B cell (primary cell): ENCODE results near the gene ADCY2. TPM values are rescaled to one million over a fixed set of nuclear protein-coding genes. Genes with fewer than 3 reads are reported as not detected.

Experiments used
- ATAC-seq: fragments of 200-7000 bp; cut with Tn5 transposase; one replicate; pipeline ENCODE4 v1.10.0; 2021; ENCODE audit warnings: low read depth, mild to moderate bottlenecking, moderate number of reproducible peaks, moderate library complexity
- CTCF ChIA-PET: fragments of 350-600 bp; sonication (Branson Sonifier 250); formaldehyde crosslinking; loops from one replicate; lab custom pipeline; 2021; ENCODE audit warnings: antibody characterized with exemption, inconsistent platforms; lab: Charles Lee
- POLR2A ChIA-PET: fragments of 350-600 bp; sonication (Branson Sonifier 250); formaldehyde crosslinking; loops from one replicate; lab custom pipeline; 2021; ENCODE audit warnings: antibody characterized with exemption; lab: Charles Lee
- DNase-seq: peaks from one replicate; pipeline ENCODE4 v3.0.0; 2013
- H2AFZ ChIP-seq: 2 replicates; pipeline ENCODE4 v1.6.1; 2012; ENCODE audit warnings: mild to moderate bottlenecking, low read depth, low read length; ENCODE audit not compliant: insufficient read depth, poor library complexity, severe bottlenecking
- H3K27ac ChIP-seq, 2 donors: 1 replicate in 1 of 2; 2 replicates in 1 of 2; pipeline ENCODE4 v1.5.1; 2012 to 2013; ENCODE audit warnings: low read length in 2 of 2, mild to moderate bottlenecking in 2 of 2, moderate library complexity in 1 of 2
- H3K27me3 ChIP-seq, 4 experiments: fragments of 200-600 bp in 1 of 4; sonication (generic) in 1 of 4; replicated peaks in 1 of 4; 1 replicate in 2 of 4; 2 replicates in 2 of 4; pipeline versions ENCODE4 v1.6.1 to v1.7.0; 2013 to 2016; ENCODE audit warnings: low read length in 3 of 4, mild to moderate bottlenecking in 2 of 4, mixed read lengths in 1 of 4, moderate library complexity in 1 of 4; ENCODE audit not compliant: insufficient read depth in 4 of 4, control insufficient read depth in 3 of 4; ENCODE audit errors: control extremely low read depth in 1 of 4
- H3K36me3 ChIP-seq, 2 experiments: replicated peaks in 1 of 2; 1 replicate in 1 of 2; 2 replicates in 1 of 2; pipeline versions ENCODE4 v1.6.1 to v1.7.1; 2013; ENCODE audit warnings: low read length in 1 of 2; ENCODE audit not compliant: insufficient read depth in 2 of 2, control insufficient read depth in 1 of 2; ENCODE audit errors: control extremely low read depth in 1 of 2, extremely low read depth in 1 of 2
- H3K4me1 ChIP-seq, 2 donors: fragments of 200-600 bp in 1 of 2; sonication (generic) in 1 of 2; 1 replicate in 1 of 2; 2 replicates in 1 of 2; pipeline versions ENCODE4 v1.5.1 to v1.6.1; 2013 to 2017; ENCODE audit warnings: low read length in 2 of 2; ENCODE audit not compliant: control insufficient read depth in 2 of 2, insufficient read depth in 2 of 2
- H3K4me2 ChIP-seq: replicated peaks from 2 replicates; pipeline ENCODE3; 2012; ENCODE audit warnings: mild to moderate bottlenecking, low read depth, low read length; ENCODE audit not compliant: poor library complexity, severe bottlenecking
- H3K4me3 ChIP-seq, 5 experiments: fragments of 200-600 bp in 1 of 5; sonication (generic) in 1 of 5; 1 replicate in 3 of 5; 2 replicates in 2 of 5; pipeline versions ENCODE4 v1.5.1 to v1.7.0; 2011 to 2016; ENCODE audit warnings: low read length in 4 of 5, mild to moderate bottlenecking in 4 of 5, low read depth in 2 of 5, control low read depth in 1 of 5, moderate library complexity in 1 of 5; ENCODE audit not compliant: insufficient read depth in 1 of 5; ENCODE audit errors: control extremely low read depth in 1 of 5, extremely low read depth in 1 of 5
- H3K79me2 ChIP-seq: fragments of 200-600 bp; sonication (generic); one replicate; pipeline ENCODE4 v1.6.0; 2016; ENCODE audit warnings: low read length; ENCODE audit not compliant: control insufficient read depth, insufficient read depth
- H3K9ac ChIP-seq: fragments of 200-600 bp; sonication (generic); 2 replicates; pipeline ENCODE4 v1.6.1; 2017; ENCODE audit warnings: mild to moderate bottlenecking, low read length, moderate library complexity
- H3K9me3 ChIP-seq, 3 donors: one replicate each; pipeline versions ENCODE4 v1.6.1 to v1.7.1; 2013; ENCODE audit warnings: low read length in 2 of 3; ENCODE audit not compliant: control insufficient read depth in 2 of 3, insufficient read depth in 1 of 3; ENCODE audit errors: control extremely low read depth in 1 of 3
- H4K20me1 ChIP-seq: 2 replicates; pipeline ENCODE4 v1.6.0; 2012; ENCODE audit warnings: mild to moderate bottlenecking, low read length; ENCODE audit not compliant: insufficient read depth, control insufficient read depth, poor library complexity, severe bottlenecking
- H3K27ac Mint-ChIP-seq: one replicate; pipeline ENCODE4 v1.8.0; 2021; ENCODE audit warnings: mixed read lengths
- H3K27me3 Mint-ChIP-seq: one replicate; pipeline ENCODE4 v1.8.0; 2021; ENCODE audit warnings: mixed read lengths
- H3K4me1 Mint-ChIP-seq: one replicate; pipeline ENCODE4 v1.8.0; 2021; ENCODE audit warnings: mixed read lengths
- H3K4me3 Mint-ChIP-seq: one replicate; pipeline ENCODE4 v1.8.0; 2021; ENCODE audit warnings: mixed read lengths
- H3K9me3 Mint-ChIP-seq: one replicate; pipeline ENCODE4 v1.8.0; 2022; ENCODE audit warnings: mixed read lengths; ENCODE audit not compliant: insufficient read depth
- EZH2 ChIP-seq: IDR thresholded peaks from 2 replicates; pipeline ENCODE4 v1.6.1; 2012; ENCODE audit warnings: borderline replicate concordance, low read depth, mild to moderate bottlenecking, moderate library complexity, low read length; ENCODE audit not compliant: insufficient read depth, poor library complexity, severe bottlenecking
- WGBS: methylation state at CpG from one replicate; pipeline ENCODE4 v1.1.5; 2013; ENCODE audit warnings: missing lambda C conversion rate; ENCODE audit not compliant: insufficient coverage; 5-methylcytosine and 5-hydroxymethylcytosine counted together
- intact Hi-C: fragments of 100-400 bp; cut with micrococcal nuclease; formaldehyde crosslinking; loops from one replicate; pipeline ENCODE4 v1.10.0; 2022
- polyA plus RNA-seq: library from polyadenylated mRNA; depleted of rRNA; stranded (reverse); fragments of >200 nt; gene quantifications from 2 replicates; pipeline ENCODE4 v1.2.3, GENCODE V29; 2012
- total RNA-seq, 2 donors: library from RNA; stranded (reverse); fragments of 120-200 nt in 1 of 2; gene quantifications; 1 replicate in 1 of 2; 2 replicates in 1 of 2; pipeline versions ENCODE4 v1.2.3 to v1.2.4, GENCODE V29; 2013 to 2022
- TF ChIP-seq, protein P1 (sequence below): fragments of 200-600 bp; IDR thresholded peaks from one replicate; pipeline ENCODE4 v1.8.0; 2022; ENCODE audit warnings: antibody characterized with exemption, mild to moderate bottlenecking

The ADCY2 gene
- total and polyA plus RNA-seq, 2 donors (not counting 1 experiment from before 2014, with no cell fraction given): not detected

DNA sequence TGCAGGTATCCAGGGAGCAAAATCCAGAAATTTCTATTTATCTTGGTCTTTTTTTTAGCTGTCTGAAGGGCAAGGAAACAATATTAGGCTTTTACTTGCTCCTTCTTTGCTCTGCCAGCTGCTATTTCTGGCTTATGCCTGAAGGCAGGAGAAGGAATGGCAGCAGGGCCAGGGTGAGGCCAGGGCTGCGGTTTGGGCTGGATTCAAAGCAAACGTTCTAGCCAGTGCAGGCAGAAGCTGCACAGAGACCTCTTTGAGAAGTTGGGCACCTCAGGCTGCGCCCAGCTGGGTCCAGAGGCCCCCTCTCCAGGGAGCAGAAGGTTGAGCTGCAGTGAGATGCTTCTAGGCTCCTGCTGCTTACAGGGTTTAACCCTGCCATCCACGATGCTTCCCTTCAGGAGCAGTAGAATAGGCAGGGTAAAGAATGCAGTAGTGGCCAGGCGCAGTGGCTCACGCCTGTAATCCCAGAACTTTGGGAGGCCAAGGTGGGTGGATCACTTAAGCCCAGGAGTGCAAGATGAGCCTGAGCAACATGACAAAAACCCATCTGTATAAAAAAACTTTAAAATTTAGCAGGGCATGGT, 201.2 kb downstream of the ADCY2 start:
- Mint-ChIP-seq H3K9me3 (no peaks in the 10 kb centered on the region), H3K27me3 (no peaks in the 10 kb centered on the region), H3K4me1 (no peaks in the 10 kb centered on the region), H3K27ac (no peak overlapping the region), H3K4me3 (no peak overlapping the region)
- Histone ChIP-seq H3K36me3 (no peaks in the 10 kb centered on the region), H3K27me3 (no peaks in the 10 kb centered on the region), H3K9me3 (peaks cover 0 to 4% (median 0%) of the 10 kb centered on the region in 3 donors), H3K4me2 (no peak overlapping the region), H3K79me2 (no peaks in the 10 kb centered on the region), H3K4me3 (no peak overlapping the region), H3K4me1 (no peaks in the 10 kb centered on the region), H2AFZ (no peak overlapping the region), H3K9ac (no peak overlapping the region), H3K27ac (no peak overlapping the region), H4K20me1 (no peaks in the 10 kb centered on the region)
- ATAC-seq (no peak), DNase-seq (no peak)
- ChIA-PET CTCF (no interaction called here), POLR2A (no interaction called here)
- TF ChIP-seq, protein P1, sequence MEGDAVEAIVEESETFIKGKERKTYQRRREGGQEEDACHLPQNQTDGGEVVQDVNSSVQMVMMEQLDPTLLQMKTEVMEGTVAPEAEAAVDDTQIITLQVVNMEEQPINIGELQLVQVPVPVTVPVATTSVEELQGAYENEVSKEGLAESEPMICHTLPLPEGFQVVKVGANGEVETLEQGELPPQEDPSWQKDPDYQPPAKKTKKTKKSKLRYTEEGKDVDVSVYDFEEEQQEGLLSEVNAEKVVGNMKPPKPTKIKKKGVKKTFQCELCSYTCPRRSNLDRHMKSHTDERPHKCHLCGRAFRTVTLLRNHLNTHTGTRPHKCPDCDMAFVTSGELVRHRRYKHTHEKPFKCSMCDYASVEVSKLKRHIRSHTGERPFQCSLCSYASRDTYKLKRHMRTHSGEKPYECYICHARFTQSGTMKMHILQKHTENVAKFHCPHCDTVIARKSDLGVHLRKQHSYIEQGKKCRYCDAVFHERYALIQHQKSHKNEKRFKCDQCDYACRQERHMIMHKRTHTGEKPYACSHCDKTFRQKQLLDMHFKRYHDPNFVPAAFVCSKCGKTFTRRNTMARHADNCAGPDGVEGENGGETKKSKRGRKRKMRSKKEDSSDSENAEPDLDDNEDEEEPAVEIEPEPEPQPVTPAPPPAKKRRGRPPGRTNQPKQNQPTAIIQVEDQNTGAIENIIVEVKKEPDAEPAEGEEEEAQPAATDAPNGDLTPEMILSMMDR: no peak
- TF ChIP-seq EZH2: no peak
- intact Hi-C loops: no loop called here
- 75% methylated on average over 6 of the region's 6 CpGs for WGBS

DNA sequence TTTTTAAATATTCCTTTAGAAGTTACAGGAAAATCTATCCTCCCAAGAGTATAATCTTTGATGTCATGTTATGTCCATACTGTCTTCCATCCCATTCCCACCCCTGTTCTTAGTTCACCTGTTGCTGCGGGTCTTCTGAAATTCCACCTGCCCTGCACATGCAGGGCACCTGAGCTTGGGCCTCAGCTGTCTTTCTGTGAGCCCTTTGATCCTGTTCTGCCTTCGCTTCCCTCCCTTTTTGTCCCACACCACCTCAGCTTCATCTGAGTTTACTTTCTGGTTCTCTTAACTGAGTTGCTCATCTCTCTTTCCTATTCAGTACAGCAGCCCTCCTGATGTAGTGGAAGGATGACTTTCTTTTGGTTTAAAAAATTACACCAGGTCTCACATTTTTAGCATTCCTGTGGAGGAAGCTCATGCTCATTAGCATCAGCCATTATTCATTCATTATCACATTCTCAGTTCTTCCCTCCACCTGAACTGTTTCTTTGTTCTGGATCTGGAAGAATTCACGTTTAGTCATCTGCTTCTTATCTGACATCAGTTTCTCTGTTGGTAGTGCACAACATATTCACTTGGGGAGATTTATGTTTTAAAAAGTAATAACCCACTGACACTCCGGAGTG, 211.0 kb downstream of the ADCY2 start:
- ATAC-seq (no peak), DNase-seq (no peak)
- WGBS: 70% methylated on average over 3 of the region's 4 CpGs
- Mint-ChIP-seq H3K9me3 (no peaks in the 10 kb centered on the region), H3K27ac (no peak overlapping the region), H3K27me3 (no peaks in the 10 kb centered on the region), H3K4me1 (no peaks in the 10 kb centered on the region), H3K4me3 (no peak overlapping the region)
- Histone ChIP-seq H4K20me1 (no peaks in the 10 kb centered on the region), H3K9ac (no peak overlapping the region), H3K79me2 (no peaks in the 10 kb centered on the region), H3K36me3 (no peaks in the 10 kb centered on the region), H3K27ac (no peak overlapping the region), H3K4me3 (no peak overlapping the region), H3K4me1 (no peaks in the 10 kb centered on the region), H3K27me3 (no peaks in the 10 kb centered on the region), H3K4me2 (no peak overlapping the region), H3K9me3 (peaks cover 0 to 6% (median 0%) of the 10 kb centered on the region in 3 donors), H2AFZ (no peak overlapping the region)
- no peak for TF ChIP-seq EZH2
- TF ChIP-seq, protein P1: no peak
- ChIA-PET CTCF (no interaction called here), POLR2A (no interaction called here)
- intact Hi-C loops: no loop called here
